Caki2 (cell line): ENCODE measurements around the gene ARID5A. TPM values are rescaled to one million over a fixed set of nuclear protein-coding genes. Genes with fewer than 3 reads are reported as not detected.
"Not testable (repeated sequence)": the region's sequence is repeated elsewhere in the genome, so short reads cannot be mapped to it uniquely, and the experiment has no call there.

Experiments
- DNase-seq: peaks from one replicate; pipeline ENCODE4 v3.0.0-alpha.2; 2015; ENCODE audit warnings: low read depth
- in situ Hi-C: cut with HindIII; loops from 2 replicates; pipeline ENCODE4 v1.10.0; 2016; ENCODE audit warnings: low sequenced_read_pairs, low pct_unique_long_range_greater_than_20kb, mixed read lengths
- total RNA-seq: library from RNA; depleted of rRNA; stranded (reverse); fragments of >200 nt; shearing (Covaris generic); gene quantifications from 2 replicates; pipeline ENCODE4 v1.2.3, GENCODE V29; 2014; ENCODE audit warnings: low replicate concordance

ARID5A gene
- total RNA-seq, 1 experiment from 2014 or later = 11.6 TPM

DNA sequence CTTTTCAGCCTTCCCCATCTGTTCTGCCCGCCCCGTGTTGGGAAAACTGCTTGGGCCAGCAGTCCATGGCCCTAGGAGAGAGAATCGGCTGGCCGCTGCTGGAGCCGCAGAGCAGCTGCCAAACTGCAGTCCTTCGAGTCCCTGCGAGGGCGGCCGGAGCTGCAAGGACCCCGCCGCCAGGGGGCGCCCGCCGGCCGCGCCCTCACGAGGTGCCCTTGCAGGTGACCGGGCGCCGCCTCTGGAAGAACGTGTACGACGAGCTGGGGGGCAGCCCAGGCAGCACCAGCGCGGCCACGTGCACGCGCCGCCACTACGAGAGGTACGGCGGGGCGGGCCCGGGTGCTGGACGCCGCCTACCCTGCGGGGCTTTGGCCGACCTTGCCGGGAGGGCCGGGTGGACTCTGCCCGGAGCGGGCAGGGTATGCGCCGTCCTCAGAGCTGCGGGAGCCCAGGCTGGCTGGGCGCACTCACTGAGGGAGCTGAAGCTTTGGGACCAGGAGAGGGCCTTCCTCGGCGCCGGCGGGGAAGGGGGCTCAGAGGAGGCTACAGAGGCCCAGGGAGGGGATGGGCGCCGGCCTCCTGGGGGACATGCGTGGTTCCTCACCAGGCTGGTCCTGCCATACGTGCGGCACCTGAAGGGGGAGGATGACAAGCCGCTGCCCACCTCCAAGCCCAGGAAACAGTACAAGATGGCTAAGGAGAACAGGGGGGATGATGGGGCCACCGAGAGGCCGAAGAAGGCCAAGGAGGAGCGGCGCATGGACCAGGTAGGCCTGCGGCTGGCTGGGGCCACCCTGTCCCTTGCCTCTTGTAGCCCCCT lies 13.6 kb downstream of the ARID5A start:
- no peak for DNase-seq
- in situ Hi-C loops = no loop called here

GRCh38 chr2:96550787-96551604 lies 14.4 kb downstream of the ARID5A start:
- no peak for DNase-seq
- in situ Hi-C loops = no loop called here

- in situ Hi-C loops = no loop called here
- DNase-seq = no peak
Measured at GRCh38 chr2:96551605-96552314, 15.2 kb downstream of the ARID5A start.

- no peak for DNase-seq
- in situ Hi-C loops = no loop called here
Measured at GRCh38 chr2:96552315-96553175, 16.0 kb downstream of the ARID5A start.

DNA sequence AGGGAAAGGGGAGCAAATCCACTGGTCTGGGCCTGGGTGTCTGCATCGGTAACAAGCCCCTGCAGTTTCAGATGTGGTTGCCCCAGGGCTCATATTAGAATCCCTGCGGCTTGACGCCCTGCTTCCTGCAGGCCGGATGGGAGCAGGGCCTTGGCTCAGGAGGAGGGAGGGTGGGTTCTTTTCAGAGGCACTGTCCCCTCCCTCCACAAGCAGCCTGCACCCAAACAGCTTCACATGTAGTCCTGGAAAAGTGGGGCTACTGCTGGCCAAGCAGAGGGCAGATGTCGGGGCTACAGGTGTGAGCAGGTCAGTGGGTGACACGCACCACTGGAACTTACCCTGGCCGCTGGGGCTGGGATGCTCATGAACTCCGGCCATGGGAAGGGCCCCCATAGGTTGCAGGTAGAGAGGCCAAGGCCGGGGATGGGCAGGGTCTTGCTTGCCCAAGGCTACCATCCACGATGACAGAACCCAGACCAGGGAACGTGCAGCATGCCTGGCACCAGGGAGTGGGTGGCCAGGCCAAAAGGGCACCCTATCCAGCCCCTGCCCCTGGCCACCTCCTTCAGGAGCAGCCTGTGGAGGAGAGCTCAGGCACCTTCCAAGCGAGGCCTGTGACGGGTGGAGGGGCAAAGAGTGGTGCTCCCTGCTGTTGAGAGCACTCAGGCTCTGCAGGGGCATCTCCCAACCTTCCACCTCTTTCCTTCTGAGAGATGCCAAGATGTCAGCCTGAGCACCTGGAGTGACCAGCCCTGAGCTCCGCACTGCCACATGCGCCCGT lies 16.8 kb downstream of the ARID5A start:
- DNase-seq = no peak
- in situ Hi-C loops = no loop called here

DNA sequence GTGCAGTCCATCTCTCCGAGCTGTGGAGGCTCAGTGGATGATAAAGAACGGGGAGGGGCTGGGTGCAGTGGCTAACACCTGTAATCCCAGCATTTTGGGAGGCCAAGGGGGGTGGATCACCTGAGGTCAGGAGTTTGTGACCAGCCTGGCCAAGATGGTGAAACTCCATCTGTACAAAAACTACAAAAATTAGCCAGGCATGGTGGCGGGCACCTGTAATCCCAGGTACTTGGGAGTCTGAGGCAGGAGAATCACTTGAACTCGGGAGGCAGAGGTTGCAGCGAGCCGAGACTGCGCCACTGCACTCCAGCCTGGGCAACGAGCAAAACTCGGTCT lies 17.4 kb downstream of the ARID5A start:
- in situ Hi-C loops = not testable (repeated sequence)

GRCh38 chr2:96554293-96555145 lies 18.0 kb downstream of the ARID5A start:
- peak; percentile 39 for DNase-seq
- in situ Hi-C loops = no loop called here

More for the DNA sequence above, 17.4 kb downstream of the ARID5A start:
- DNase-seq = not testable (repeated sequence)

DNA sequence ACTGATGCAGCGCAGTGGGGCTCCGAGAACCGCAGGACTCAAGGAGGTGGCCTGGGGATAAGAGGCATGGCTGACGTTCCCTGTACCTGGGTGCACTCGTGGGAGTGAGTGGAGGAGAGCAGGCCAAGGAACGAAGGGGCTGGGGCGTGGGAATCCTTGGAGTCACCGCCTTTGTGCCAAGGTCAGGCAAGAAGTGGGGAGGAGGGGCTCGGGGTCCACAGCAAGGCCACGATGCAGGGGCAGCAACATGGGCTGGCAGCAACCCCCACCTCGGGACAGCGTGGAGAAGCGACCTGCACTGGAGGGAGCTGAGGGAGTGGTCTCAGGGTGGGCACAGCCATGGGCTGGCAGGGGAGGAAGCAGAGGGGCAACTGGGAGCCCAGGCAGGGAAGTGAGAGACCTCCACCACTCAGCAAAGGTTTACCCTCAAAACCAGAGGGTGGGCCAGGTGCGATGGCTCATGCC lies 18.6 kb downstream of the ARID5A start:
- no peak for DNase-seq
- in situ Hi-C loops = no loop called here

DNA sequence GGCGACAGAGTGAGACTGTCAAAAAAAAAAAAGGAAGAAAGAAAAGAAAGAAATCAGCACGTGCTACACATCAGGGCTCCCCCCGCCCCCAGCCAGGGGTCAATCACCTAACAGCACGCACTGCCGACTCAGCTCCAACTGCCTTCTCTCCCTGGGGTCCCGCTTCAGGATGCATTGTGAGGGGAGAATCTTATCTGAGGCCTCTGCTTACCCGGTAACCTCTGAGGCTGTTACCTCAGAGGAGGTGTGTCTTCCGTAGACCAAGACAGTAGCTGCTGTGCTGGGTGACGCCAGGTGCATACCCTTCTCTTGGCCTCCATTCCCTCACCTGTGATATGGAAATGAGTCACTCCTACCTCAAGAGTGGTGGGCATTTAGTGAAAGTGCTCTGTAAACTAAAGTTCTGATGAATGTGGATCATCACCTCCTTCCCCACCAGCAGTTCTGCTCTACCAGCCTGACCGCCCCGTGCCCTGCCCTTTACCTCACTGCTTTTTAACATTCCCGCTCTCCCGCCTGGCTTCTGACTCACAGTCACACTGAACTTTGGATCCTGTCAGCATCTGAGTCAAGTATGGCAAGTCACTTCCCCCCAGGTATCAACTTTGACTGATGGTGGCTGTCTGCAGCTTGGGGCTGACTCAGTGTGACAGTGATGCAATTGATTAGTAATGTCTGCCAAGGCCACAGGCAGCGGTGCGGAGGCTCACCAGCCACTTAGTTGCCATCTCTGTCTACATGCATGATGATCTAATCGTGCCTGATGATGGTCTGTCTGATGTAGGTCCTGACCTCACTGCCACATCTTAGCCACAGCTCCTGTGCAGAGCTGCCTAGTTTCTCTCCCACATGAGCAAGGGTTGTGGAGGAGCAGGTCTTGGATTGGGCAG lies 20.1 kb downstream of the ARID5A start:
- peak; percentile 99 for DNase-seq
- in situ Hi-C loops = no loop called here

GRCh38 chr2:96557421-96557820 lies 20.9 kb downstream of the ARID5A start:
- DNase-seq, in situ Hi-C loops: not testable (repeated sequence)

DNA sequence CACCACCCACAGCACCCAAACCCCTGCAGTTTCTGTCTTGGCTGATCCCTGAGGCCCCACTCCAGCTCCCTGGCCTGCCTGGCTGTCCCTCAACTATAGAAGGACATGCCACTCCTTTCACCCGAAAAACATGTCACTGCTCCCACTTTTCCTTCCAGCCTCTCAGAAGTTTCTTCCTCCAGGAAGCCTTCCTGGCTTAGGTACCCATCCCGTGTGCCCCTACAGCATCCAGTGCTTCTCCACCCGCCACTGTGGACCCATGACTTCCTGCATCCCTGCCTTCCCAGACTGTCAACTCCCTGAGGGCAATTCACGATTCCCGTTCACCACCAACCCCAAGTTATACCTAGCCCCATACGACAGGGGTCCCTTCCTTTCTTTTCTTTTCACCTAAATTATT lies 21.5 kb downstream of the ARID5A start:
- in situ Hi-C loops = no loop called here
- DNase-seq = no peak

- in situ Hi-C loops = no loop called here
- DNase-seq = no peak
Measured at GRCh38 chr2:96558485-96558884, 21.9 kb downstream of the ARID5A start.

DNA sequence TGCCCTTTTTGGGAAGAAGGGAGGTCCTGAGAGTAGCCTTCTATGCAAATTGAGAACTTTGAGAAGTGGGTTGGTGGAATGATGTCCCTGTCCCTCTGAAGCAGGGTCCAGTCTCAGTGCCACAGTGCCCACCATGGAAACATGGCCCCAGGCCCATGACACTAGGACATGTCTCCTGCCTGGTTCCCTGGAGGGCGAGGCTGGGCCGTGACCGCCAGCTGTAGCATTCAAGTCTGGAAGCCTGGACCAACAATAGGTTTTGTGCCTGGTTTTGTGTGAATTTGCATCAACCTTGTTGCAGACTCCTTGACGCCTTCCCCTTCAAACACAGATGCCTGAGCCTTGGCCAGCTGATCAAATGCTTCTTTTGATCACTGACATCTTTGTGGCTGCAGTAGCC lies 27.5 kb downstream of the ARID5A start:
- DNase-seq = no peak
- in situ Hi-C loops = no loop called here

- no peak for DNase-seq
- in situ Hi-C loops = no loop called here
Measured at GRCh38 chr2:96564563-96564962, 28.0 kb downstream of the ARID5A start.

DNA sequence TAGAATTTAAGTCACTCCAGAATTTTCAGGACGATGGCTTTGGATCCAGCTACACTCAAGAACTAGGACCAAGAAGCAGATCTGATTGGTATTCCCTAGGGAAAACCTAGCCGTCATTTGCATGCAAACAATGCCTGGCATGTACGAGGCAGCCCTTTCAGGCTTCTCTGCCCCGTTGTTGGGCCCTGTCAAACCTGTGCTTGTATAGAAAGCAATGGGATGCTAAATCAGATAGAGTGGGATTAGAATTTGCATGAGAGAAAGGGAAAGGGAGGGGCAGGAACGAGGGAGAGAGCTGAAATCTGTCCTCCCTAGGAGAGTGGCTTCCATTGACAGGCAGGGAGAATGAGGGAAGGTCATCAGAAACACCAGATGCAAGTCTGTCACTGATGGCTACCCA lies 28.6 kb downstream of the ARID5A start:
- in situ Hi-C loops = no loop called here
- no peak for DNase-seq

DNA sequence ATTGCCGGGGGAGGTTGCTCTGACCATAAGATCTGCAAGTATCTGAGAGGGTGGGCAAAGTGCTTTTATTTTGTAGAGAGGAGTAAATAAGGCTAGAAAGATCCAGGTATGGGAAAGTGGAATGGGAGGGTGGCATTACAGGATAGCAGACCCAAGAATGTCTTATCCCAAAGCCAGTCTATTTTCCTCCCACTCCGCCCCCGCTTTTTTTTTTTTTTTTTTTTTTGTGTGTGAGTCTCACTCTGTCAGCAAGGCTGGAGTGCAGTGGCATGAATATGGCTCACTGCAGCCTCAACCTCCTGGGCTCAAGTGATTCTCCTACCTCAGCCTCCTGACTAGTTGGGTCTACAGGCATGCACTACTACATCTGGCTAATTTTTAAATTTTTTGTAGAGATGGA lies 31.5 kb downstream of the ARID5A start:
- no peak for DNase-seq
- in situ Hi-C loops = no loop called here
